ENCODE results near the gene TTC4.

- TF ChIP-seq CTCF (conservative IDR thresholded peaks at IDR 0.05; ENCODE audit: low read depth, low read length), result no peak
- TF ChIP-seq EZH2phosphoT487 (IDR thresholded peaks at IDR 0.05; ENCODE audit: borderline replicate concordance, low read length), result no peak
Measured at GRCh38 chr1:54754486-54755285, 39.0 kb downstream of the TTC4 start.
